ENCODE data around the gene MCM3. TPM values are rescaled to one million over a fixed set of nuclear protein-coding genes. Genes with fewer than 3 reads are reported as not detected.

Gene MCM3
- total RNA-seq, 2 donors from 2014 or later = 33.6 to 51.1 TPM

DNA sequence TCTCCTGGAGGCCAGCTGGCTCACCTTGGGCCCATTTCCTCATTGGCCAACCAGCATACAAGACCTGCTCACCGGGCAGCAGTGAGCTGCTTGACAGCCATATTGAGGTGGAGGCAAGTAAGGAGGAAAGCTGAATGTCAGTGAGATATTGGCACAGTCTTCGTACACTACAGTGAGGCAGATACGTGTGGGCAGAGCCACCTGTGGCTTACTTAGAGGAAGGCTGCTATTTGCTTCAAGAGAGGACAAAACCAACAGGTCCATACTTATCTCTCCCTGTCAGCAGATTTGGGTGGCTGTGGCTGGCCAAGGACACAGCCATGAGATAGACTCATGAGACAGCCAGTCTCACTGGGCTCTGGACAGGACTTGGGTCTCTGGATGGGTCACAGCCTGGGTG lies 15.1 kb upstream of the MCM3 start:
- intact Hi-C loops (cut with DNase I) = no loop called here

DNA sequence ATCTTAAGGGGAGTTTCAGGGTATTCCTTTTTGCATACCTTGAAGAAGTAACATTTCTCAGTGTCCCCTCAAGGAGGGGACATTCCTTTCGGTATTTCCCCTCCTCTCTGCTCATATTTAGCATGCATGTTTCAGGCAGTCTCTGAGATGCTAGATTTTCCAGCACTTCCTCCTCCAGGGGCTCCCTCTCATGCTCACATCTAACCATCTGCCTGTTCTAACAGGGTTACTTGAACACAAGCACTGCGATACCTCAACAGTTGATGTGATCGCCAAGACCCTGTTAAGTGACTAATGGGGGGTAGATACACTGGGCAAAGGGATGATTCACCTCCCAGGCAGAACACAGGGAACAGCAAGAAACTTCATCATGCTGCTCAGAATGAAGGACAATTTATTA lies 12.9 kb upstream of the MCM3 start:
- TF ChIP-seq, protein P1, sequence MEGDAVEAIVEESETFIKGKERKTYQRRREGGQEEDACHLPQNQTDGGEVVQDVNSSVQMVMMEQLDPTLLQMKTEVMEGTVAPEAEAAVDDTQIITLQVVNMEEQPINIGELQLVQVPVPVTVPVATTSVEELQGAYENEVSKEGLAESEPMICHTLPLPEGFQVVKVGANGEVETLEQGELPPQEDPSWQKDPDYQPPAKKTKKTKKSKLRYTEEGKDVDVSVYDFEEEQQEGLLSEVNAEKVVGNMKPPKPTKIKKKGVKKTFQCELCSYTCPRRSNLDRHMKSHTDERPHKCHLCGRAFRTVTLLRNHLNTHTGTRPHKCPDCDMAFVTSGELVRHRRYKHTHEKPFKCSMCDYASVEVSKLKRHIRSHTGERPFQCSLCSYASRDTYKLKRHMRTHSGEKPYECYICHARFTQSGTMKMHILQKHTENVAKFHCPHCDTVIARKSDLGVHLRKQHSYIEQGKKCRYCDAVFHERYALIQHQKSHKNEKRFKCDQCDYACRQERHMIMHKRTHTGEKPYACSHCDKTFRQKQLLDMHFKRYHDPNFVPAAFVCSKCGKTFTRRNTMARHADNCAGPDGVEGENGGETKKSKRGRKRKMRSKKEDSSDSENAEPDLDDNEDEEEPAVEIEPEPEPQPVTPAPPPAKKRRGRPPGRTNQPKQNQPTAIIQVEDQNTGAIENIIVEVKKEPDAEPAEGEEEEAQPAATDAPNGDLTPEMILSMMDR (IDR thresholded peaks at IDR 0.05) = no peak
- TF ChIP-seq POLR2A (IDR thresholded peaks at IDR 0.05) = no peak
- TF ChIP-seq POLR2AphosphoS5 (IDR thresholded peaks at IDR 0.05) = no peak
- 84% methylated on average over 3 of the region's 3 CpGs for WGBS
- intact Hi-C loops (cut with DNase I) = no loop called here

More for the DNA sequence above, 15.1 kb upstream of the MCM3 start:
- Histone ChIP-seq H3K9me3 (no peaks in the 10 kb centered on the region), H3K27ac (no peak overlapping the region), H3K4me1 (replicated peaks) (no peaks in the 10 kb centered on the region), H3K4me3 (no peak overlapping the region), H3K36me3 (no peaks in the 10 kb centered on the region), H3K27me3 (replicated peaks; ENCODE audit: insufficient read depth) (no peaks in the 10 kb centered on the region)
- TF ChIP-seq, protein P1 (IDR thresholded peaks at IDR 0.05) = no peak
- TF ChIP-seq POLR2A (IDR thresholded peaks at IDR 0.05) (no peak), POLR2AphosphoS5 (IDR thresholded peaks at IDR 0.05) (no peak)
- 98% methylated on average over 3 of the region's 3 CpGs for WGBS
- no peak for DNase-seq (ENCODE audit: low spot score)

DNA sequence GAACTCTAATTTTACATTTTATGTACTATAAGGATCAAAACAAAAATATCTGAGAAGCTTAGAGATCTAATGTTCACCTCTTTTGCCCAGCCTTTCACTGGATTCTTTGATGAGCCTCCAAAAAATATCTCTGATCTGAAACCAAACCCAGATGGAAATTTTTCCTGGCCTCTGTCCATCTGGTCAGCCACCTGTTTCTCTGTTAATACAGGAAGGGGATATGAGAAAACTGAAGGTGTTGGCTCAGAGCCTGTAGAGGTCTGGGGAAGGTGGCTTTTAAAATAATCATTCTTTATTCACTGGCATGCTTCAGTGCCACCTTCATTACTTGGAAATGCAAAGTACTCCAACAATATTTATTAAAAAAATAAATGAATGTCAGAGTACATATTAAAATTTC lies 8.5 kb upstream of the MCM3 start:
- no peak overlapping the region for H3K27ac ChIP-seq
- no peaks in the 10 kb centered on the region for H3K27me3 ChIP-seq (replicated peaks; ENCODE audit: insufficient read depth)
- no peak for DNase-seq (ENCODE audit: low spot score)
- no peak overlapping the region for H3K4me3 ChIP-seq
- TF ChIP-seq, protein P1 (IDR thresholded peaks at IDR 0.05) = no peak
- TF ChIP-seq POLR2AphosphoS5 (IDR thresholded peaks at IDR 0.05) (no peak), POLR2A (IDR thresholded peaks at IDR 0.05) (no peak)
- H3K36me3 ChIP-seq = no peaks in the 10 kb centered on the region
- H3K4me1 ChIP-seq (replicated peaks) = no peaks in the 10 kb centered on the region
- intact Hi-C loops (cut with DNase I) = no loop called here
- no peaks in the 10 kb centered on the region for H3K9me3 ChIP-seq

More for the DNA sequence above, 12.9 kb upstream of the MCM3 start:
- Histone ChIP-seq H3K36me3 (no peaks in the 10 kb centered on the region), H3K27ac (no peak overlapping the region), H3K4me3 (no peak overlapping the region), H3K4me1 (replicated peaks) (no peaks in the 10 kb centered on the region), H3K27me3 (replicated peaks; ENCODE audit: insufficient read depth) (no peaks in the 10 kb centered on the region), H3K9me3 (no peaks in the 10 kb centered on the region)
- no peak for DNase-seq (ENCODE audit: low spot score)

DNA sequence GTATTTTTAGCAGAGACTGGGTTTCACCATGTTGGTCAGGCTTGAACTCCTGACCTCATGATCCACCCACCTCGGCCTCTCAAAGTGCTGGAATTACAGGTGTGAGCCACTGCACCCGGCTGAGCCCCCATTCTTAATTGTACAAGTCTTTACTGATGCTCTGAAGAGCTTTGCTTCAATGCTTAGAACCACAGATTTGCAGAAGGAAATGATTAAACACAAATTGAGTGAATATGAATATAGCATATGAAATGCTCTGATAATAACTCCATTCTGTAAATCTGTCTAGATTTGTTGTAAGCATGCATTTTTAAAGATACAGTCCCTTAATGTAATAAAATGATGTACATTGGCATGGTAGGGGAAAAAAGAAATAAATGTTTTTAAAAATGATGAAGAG lies 4.3 kb upstream of the MCM3 start:
- 97% methylated on average over 2 of the region's 2 CpGs for WGBS
- intact Hi-C loops (cut with DNase I) = loop anchor here (5.0 to 10.0 kb wide), 3 partner anchors 113 to 378 kb away; partner anchors contain the start of gene TRAM2
- Histone ChIP-seq H3K36me3 (no peaks in the 10 kb centered on the region), H3K4me3 (no peak overlapping the region), H3K27ac (no peak overlapping the region), H3K9me3 (no peaks in the 10 kb centered on the region), H3K27me3 (replicated peaks; ENCODE audit: insufficient read depth) (no peaks in the 10 kb centered on the region), H3K4me1 (replicated peaks) (no peaks in the 10 kb centered on the region)
- TF ChIP-seq POLR2A (IDR thresholded peaks at IDR 0.05) (no peak), POLR2AphosphoS5 (IDR thresholded peaks at IDR 0.05) (no peak)
- TF ChIP-seq, protein P1 (IDR thresholded peaks at IDR 0.05) = no peak
- no peak for DNase-seq (ENCODE audit: low spot score)

DNA sequence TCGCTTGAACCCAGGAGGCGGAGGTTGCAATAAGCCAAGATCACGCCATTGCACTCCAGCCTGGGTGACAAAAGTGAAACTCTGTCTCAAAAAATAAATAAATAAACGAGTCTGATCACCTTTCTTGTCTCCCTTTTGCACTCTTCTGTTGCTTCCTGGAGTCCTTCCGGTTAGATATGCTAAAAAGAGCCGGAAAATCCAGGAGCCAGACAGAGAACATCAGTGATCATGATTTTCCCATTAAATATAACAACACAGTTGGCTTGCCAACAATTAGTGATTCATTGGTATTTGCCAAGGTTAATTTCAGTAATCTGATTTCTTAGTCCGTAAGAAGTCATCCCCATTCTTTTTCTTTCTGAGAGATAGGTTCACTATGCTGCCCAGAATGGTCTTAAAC lies 3.7 kb upstream of the MCM3 start:
- no peaks in the 10 kb centered on the region for H3K27me3 ChIP-seq (replicated peaks; ENCODE audit: insufficient read depth)
- H3K27ac ChIP-seq = no peak overlapping the region
- DNase-seq (ENCODE audit: low spot score) = no peak
- intact Hi-C loops (cut with DNase I) = loop anchor here (5.0 to 10.0 kb wide), 3 partner anchors 114 to 379 kb away; partner anchors contain the start of gene TRAM2
- no peak overlapping the region for H3K4me3 ChIP-seq
- H3K36me3 ChIP-seq = no peaks in the 10 kb centered on the region
- 90% methylated on average over 7 of the region's 7 CpGs for WGBS
- H3K9me3 ChIP-seq = no peaks in the 10 kb centered on the region
- TF ChIP-seq, protein P1 (IDR thresholded peaks at IDR 0.05) = no peak
- TF ChIP-seq POLR2AphosphoS5 (IDR thresholded peaks at IDR 0.05) (no peak), POLR2A (IDR thresholded peaks at IDR 0.05) (no peak)
- no peaks in the 10 kb centered on the region for H3K4me1 ChIP-seq (replicated peaks)
